ENCODE data around the gene LMTK3.
"Not testable (repeated sequence)": the region's sequence is repeated elsewhere in the genome, so short reads cannot be mapped to it uniquely, and the experiment has no call there.

Gene LMTK3

GRCh38 chr19:48539503-48540096 lies 28.0 kb upstream of the LMTK3 start:
- Histone ChIP-seq H3K27me3 (ENCODE audit: control insufficient read depth in 1 of 2, insufficient read depth in 2 of 2, low read length in 2 of 2) (no peaks in the 10 kb centered on the region), H3K9ac (ENCODE audit: low read depth in 1 of 2, low read length in 2 of 2) (no peak overlapping the region), H3K4me1 (ENCODE audit: control insufficient read depth in 1 of 2, insufficient read depth in 2 of 2, low read length in 2 of 2) (peaks cover 6 to 14% of the 10 kb centered on the region in 2 donors), H3K36me3 (ENCODE audit: control insufficient read depth in 1 of 2, insufficient read depth in 2 of 2, low read length in 2 of 2) (no peaks in the 10 kb centered on the region), H3K4me3 (ENCODE audit: low read depth in 1 of 2, low read length in 2 of 2) (no peak overlapping the region), H3K9me3 (ENCODE audit: control insufficient read depth in 1 of 2, low read length in 2 of 2) (no peaks in the 10 kb centered on the region), H3K27ac (ENCODE audit: low read depth, low read length) (no peak overlapping the region)

- H3K9ac ChIP-seq (ENCODE audit: low read depth in 1 of 2, low read length in 2 of 2); H3K27me3 ChIP-seq (ENCODE audit: control insufficient read depth in 1 of 2, insufficient read depth in 2 of 2, low read length in 2 of 2); H3K27ac ChIP-seq (ENCODE audit: low read depth, low read length); H3K36me3 ChIP-seq (ENCODE audit: control insufficient read depth in 1 of 2, insufficient read depth in 2 of 2, low read length in 2 of 2); H3K4me1 ChIP-seq (ENCODE audit: control insufficient read depth in 1 of 2, insufficient read depth in 2 of 2, low read length in 2 of 2); H3K4me3 ChIP-seq (ENCODE audit: low read depth in 1 of 2, low read length in 2 of 2); H3K9me3 ChIP-seq (ENCODE audit: control insufficient read depth in 1 of 2, low read length in 2 of 2): not testable (repeated sequence)
Measured at GRCh38 chr19:48538057-48538456, 26.4 kb upstream of the LMTK3 start.

- Histone ChIP-seq H3K9ac (ENCODE audit: low read depth in 1 of 2, low read length in 2 of 2) (no peak overlapping the region), H3K4me3 (ENCODE audit: low read depth in 1 of 2, low read length in 2 of 2) (no peak overlapping the region), H3K27ac (ENCODE audit: low read depth, low read length) (no peak overlapping the region), H3K4me1 (ENCODE audit: control insufficient read depth in 1 of 2, insufficient read depth in 2 of 2, low read length in 2 of 2) (peaks cover 0 to 6% of the 10 kb centered on the region in 2 donors), H3K36me3 (ENCODE audit: control insufficient read depth in 1 of 2, insufficient read depth in 2 of 2, low read length in 2 of 2) (no peaks in the 10 kb centered on the region), H3K9me3 (ENCODE audit: control insufficient read depth in 1 of 2, low read length in 2 of 2) (no peaks in the 10 kb centered on the region), H3K27me3 (ENCODE audit: control insufficient read depth in 1 of 2, insufficient read depth in 2 of 2, low read length in 2 of 2) (no peaks in the 10 kb centered on the region)
Measured at GRCh38 chr19:48537541-48537940, 25.9 kb upstream of the LMTK3 start.

GRCh38 chr19:48533770-48534169 lies 22.1 kb upstream of the LMTK3 start:
- Histone ChIP-seq H3K4me1 (ENCODE audit: control insufficient read depth in 1 of 2, insufficient read depth in 2 of 2, low read length in 2 of 2) (no peaks in the 10 kb centered on the region), H3K27ac (ENCODE audit: low read depth, low read length) (no peak overlapping the region), H3K36me3 (ENCODE audit: control insufficient read depth in 1 of 2, insufficient read depth in 2 of 2, low read length in 2 of 2) (no peaks in the 10 kb centered on the region), H3K4me3 (ENCODE audit: low read depth in 1 of 2, low read length in 2 of 2) (no peak overlapping the region), H3K27me3 (ENCODE audit: control insufficient read depth in 1 of 2, insufficient read depth in 2 of 2, low read length in 2 of 2) (no peaks in the 10 kb centered on the region), H3K9me3 (ENCODE audit: control insufficient read depth in 1 of 2, low read length in 2 of 2) (peaks cover 5 to 6% of the 10 kb centered on the region in 2 donors), H3K9ac (ENCODE audit: low read depth in 1 of 2, low read length in 2 of 2) (no peak overlapping the region)

- H3K4me3 ChIP-seq (ENCODE audit: low read depth in 1 of 2, low read length in 2 of 2) = no peak overlapping the region
- no peaks in the 10 kb centered on the region for H3K4me1 ChIP-seq (ENCODE audit: control insufficient read depth in 1 of 2, insufficient read depth in 2 of 2, low read length in 2 of 2)
- peaks cover 8 to 18% of the 10 kb centered on the region in 2 donors for H3K9me3 ChIP-seq (ENCODE audit: control insufficient read depth in 1 of 2, low read length in 2 of 2)
- H3K36me3 ChIP-seq (ENCODE audit: control insufficient read depth in 1 of 2, insufficient read depth in 2 of 2, low read length in 2 of 2) = no peaks in the 10 kb centered on the region
- H3K27me3 ChIP-seq (ENCODE audit: control insufficient read depth in 1 of 2, insufficient read depth in 2 of 2, low read length in 2 of 2) = no peaks in the 10 kb centered on the region
- no peak overlapping the region for H3K27ac ChIP-seq (ENCODE audit: low read depth, low read length)
- H3K9ac ChIP-seq (ENCODE audit: low read depth in 1 of 2, low read length in 2 of 2) = no peak overlapping the region
Measured at GRCh38 chr19:48530770-48531169, 19.1 kb upstream of the LMTK3 start.

DNA sequence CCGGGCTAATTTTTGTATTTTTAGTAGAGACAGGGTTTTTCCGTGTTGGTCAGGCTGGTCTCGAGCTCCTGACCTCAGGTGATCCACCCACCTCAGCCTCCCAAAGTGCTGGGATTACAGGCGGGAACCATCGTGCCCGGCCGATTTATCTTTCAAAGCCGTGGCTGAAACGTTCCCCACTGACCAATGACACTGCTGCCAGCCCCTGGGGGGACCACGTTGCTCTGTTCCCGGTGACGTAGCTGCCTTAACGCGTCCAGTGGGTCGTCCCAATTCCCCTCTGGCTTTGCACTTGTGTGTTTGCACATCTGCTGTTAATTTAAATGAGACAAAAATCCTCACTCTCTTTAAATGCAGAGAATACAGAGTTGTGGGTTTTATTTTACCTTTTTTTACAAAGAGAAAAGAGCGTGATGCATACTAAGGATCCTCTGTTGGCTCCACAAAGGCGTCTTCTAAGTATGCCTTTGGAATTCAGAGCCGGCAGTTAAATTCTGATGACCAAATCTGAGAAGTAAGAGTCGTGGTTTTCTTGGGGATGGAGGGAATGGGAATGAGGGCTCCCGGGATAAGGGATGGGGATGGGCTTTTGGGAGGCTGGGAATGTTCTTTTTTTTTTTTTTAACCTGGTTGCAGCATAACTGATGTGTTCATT lies 18.6 kb upstream of the LMTK3 start:
- Histone ChIP-seq H3K4me3 (ENCODE audit: low read depth in 1 of 2, low read length in 2 of 2) (no peak overlapping the region), H3K36me3 (ENCODE audit: control insufficient read depth in 1 of 2, insufficient read depth in 2 of 2, low read length in 2 of 2) (no peaks in the 10 kb centered on the region), H3K27me3 (ENCODE audit: control insufficient read depth in 1 of 2, insufficient read depth in 2 of 2, low read length in 2 of 2) (no peaks in the 10 kb centered on the region), H3K27ac (ENCODE audit: low read depth, low read length) (no peak overlapping the region), H3K9ac (ENCODE audit: low read depth in 1 of 2, low read length in 2 of 2) (no peak overlapping the region), H3K9me3 (ENCODE audit: control insufficient read depth in 1 of 2, low read length in 2 of 2) (peaks cover 8 to 18% of the 10 kb centered on the region in 2 donors), H3K4me1 (ENCODE audit: control insufficient read depth in 1 of 2, insufficient read depth in 2 of 2, low read length in 2 of 2) (no peaks in the 10 kb centered on the region)

- H3K4me1 ChIP-seq (ENCODE audit: control insufficient read depth in 1 of 2, insufficient read depth in 2 of 2, low read length in 2 of 2) = no peaks in the 10 kb centered on the region
- no peak overlapping the region for H3K9ac ChIP-seq (ENCODE audit: low read depth in 1 of 2, low read length in 2 of 2)
- H3K36me3 ChIP-seq (ENCODE audit: control insufficient read depth in 1 of 2, insufficient read depth in 2 of 2, low read length in 2 of 2) = no peaks in the 10 kb centered on the region
- H3K4me3 ChIP-seq (ENCODE audit: low read depth in 1 of 2, low read length in 2 of 2) = no peak overlapping the region
- H3K27ac ChIP-seq (ENCODE audit: low read depth, low read length) = no peak overlapping the region
- H3K27me3 ChIP-seq (ENCODE audit: control insufficient read depth in 1 of 2, insufficient read depth in 2 of 2, low read length in 2 of 2) = no peaks in the 10 kb centered on the region
- peaks cover 10 to 22% of the 10 kb centered on the region in 2 donors for H3K9me3 ChIP-seq (ENCODE audit: control insufficient read depth in 1 of 2, low read length in 2 of 2)
Measured at GRCh38 chr19:48529156-48529555, 17.5 kb upstream of the LMTK3 start.

DNA sequence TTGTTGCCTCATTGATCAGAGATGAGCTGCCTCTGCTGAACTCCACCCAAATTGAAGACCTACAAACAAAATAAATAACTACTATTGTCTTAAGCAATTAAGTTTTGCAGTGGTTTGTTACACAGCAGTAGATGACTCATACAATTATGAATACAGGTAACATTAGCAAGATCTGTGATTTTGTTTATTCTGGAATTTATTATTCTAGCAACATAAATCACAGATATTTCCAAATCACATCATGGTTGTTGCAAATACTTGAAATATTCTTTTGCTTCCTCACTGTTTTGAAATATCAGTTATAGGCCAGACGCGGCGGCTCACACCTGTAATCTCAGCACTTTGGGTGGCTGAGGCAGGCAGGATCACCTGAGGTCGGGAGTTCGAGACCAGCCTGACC lies 13.1 kb upstream of the LMTK3 start:
- Histone ChIP-seq H3K4me1 (ENCODE audit: control insufficient read depth in 1 of 2, insufficient read depth in 2 of 2, low read length in 2 of 2) (no peaks in the 10 kb centered on the region), H3K27ac (ENCODE audit: low read depth, low read length) (no peak overlapping the region), H3K9ac (ENCODE audit: low read depth in 1 of 2, low read length in 2 of 2) (no peak overlapping the region), H3K9me3 (ENCODE audit: control insufficient read depth in 1 of 2, low read length in 2 of 2) (peaks cover 12 to 24% of the 10 kb centered on the region in 2 donors), H3K4me3 (ENCODE audit: low read depth in 1 of 2, low read length in 2 of 2) (no peak overlapping the region), H3K27me3 (ENCODE audit: control insufficient read depth in 1 of 2, insufficient read depth in 2 of 2, low read length in 2 of 2) (no peaks in the 10 kb centered on the region), H3K36me3 (ENCODE audit: control insufficient read depth in 1 of 2, insufficient read depth in 2 of 2, low read length in 2 of 2) (no peaks in the 10 kb centered on the region)

DNA sequence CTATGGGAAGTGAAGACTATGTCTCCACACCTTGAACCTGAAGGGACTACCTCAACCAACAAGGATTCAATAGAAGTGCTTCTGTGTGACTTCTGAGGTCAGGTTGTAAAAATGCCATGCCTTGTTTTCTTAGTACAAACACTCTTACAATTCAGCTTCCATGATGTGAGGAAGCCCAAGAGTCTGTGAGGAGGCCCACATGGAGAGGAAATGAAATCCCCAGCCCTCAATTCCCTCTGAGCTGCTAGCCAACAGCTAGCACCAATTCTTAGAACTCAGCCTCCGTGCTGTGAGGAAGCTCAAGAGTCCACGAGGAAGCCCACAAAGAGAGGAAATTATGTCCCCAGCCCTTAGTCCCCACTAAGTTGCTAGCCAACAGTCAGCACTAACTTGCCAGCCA lies 12.6 kb upstream of the LMTK3 start:
- Histone ChIP-seq H3K27me3 (ENCODE audit: control insufficient read depth in 1 of 2, insufficient read depth in 2 of 2, low read length in 2 of 2) (no peaks in the 10 kb centered on the region), H3K27ac (ENCODE audit: low read depth, low read length) (no peak overlapping the region), H3K36me3 (ENCODE audit: control insufficient read depth in 1 of 2, insufficient read depth in 2 of 2, low read length in 2 of 2) (no peaks in the 10 kb centered on the region), H3K9me3 (ENCODE audit: control insufficient read depth in 1 of 2, low read length in 2 of 2) (peaks cover 10 to 22% of the 10 kb centered on the region in 2 donors), H3K4me3 (ENCODE audit: low read depth in 1 of 2, low read length in 2 of 2) (no peak overlapping the region), H3K9ac (ENCODE audit: low read depth in 1 of 2, low read length in 2 of 2) (no peak overlapping the region), H3K4me1 (ENCODE audit: control insufficient read depth in 1 of 2, insufficient read depth in 2 of 2, low read length in 2 of 2) (no peaks in the 10 kb centered on the region)

- Histone ChIP-seq H3K27me3 (ENCODE audit: control insufficient read depth in 1 of 2, insufficient read depth in 2 of 2, low read length in 2 of 2) (no peaks in the 10 kb centered on the region), H3K36me3 (ENCODE audit: control insufficient read depth in 1 of 2, insufficient read depth in 2 of 2, low read length in 2 of 2) (no peaks in the 10 kb centered on the region), H3K4me3 (ENCODE audit: low read depth in 1 of 2, low read length in 2 of 2) (no peak overlapping the region), H3K4me1 (ENCODE audit: control insufficient read depth in 1 of 2, insufficient read depth in 2 of 2, low read length in 2 of 2) (no peaks in the 10 kb centered on the region), H3K9ac (ENCODE audit: low read depth in 1 of 2, low read length in 2 of 2) (no peak overlapping the region), H3K27ac (ENCODE audit: low read depth, low read length) (no peak overlapping the region), H3K9me3 (ENCODE audit: control insufficient read depth in 1 of 2, low read length in 2 of 2) (peaks cover 4 to 6% of the 10 kb centered on the region in 2 donors)
Measured at GRCh38 chr19:48520134-48520533, 8.5 kb upstream of the LMTK3 start.

Measured in duodenal mucosa (tissue), 2 donors.